ENCODE results near the gene PRKAR1B. TPM values are rescaled to one million over a fixed set of nuclear protein-coding genes. Genes with fewer than 3 reads are reported as not detected.

Gene PRKAR1B
- total and polyA plus RNA-seq, 2 donors (not counting 1 experiment from before 2014, with no cell fraction given): 4.5 to 8.6 TPM

DNA sequence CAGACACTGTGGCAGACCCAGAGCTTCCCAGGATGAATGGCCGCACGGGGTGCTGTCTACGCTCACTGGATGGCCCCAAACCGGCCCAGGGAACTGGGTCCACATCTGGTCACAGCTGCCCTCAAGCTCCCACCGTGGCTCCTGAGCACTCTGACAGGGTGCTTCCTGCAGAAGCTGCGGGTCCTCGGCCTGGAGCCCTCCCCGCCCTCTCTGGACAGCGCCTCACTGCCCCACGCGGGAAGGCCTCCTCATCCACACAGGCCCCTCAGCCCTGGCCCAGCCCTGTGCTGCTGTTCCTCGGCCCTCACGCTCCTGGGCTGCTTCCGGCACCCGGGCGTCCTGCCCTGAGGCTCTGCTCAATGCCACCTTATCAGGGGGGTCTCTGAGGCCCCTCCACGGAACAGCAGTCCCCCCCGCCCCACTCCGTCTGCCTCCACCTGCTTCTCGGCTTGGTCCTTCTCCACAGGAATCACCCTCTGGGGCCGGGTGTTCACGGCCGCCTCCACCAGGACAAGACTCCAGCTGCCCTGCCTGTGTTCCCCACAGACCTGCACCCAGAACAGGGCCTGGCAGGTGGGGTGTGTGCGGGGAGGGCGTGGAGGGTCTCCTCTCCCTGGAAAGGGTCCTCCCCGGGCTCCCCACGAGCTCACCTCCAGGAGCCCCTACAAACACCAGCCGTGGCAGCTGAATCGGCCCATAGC, 132.0 kb downstream of the PRKAR1B start:
- TF ChIP-seq, protein P1, sequence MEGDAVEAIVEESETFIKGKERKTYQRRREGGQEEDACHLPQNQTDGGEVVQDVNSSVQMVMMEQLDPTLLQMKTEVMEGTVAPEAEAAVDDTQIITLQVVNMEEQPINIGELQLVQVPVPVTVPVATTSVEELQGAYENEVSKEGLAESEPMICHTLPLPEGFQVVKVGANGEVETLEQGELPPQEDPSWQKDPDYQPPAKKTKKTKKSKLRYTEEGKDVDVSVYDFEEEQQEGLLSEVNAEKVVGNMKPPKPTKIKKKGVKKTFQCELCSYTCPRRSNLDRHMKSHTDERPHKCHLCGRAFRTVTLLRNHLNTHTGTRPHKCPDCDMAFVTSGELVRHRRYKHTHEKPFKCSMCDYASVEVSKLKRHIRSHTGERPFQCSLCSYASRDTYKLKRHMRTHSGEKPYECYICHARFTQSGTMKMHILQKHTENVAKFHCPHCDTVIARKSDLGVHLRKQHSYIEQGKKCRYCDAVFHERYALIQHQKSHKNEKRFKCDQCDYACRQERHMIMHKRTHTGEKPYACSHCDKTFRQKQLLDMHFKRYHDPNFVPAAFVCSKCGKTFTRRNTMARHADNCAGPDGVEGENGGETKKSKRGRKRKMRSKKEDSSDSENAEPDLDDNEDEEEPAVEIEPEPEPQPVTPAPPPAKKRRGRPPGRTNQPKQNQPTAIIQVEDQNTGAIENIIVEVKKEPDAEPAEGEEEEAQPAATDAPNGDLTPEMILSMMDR (IDR thresholded peaks at IDR 0.05): no peak
- TF ChIP-seq EZH2 (IDR thresholded peaks at IDR 0.05; ENCODE audit: borderline replicate concordance, insufficient read depth, low read depth, low read length, poor library complexity, severe bottlenecking): no peak
- H3K4me3 ChIP-seq (ENCODE audit: control extremely low read depth in 1 of 5, extremely low read depth in 1 of 5, insufficient read depth in 1 of 5, low read depth in 2 of 5, low read length in 4 of 5): no peak overlapping the region
- H2AFZ ChIP-seq (ENCODE audit: insufficient read depth, low read depth, low read length, poor library complexity, severe bottlenecking): no peak overlapping the region
- DNase-seq: no peak
- ChIA-PET POLR2A (no interaction called here), CTCF (no interaction called here)
- Mint-ChIP-seq H3K4me3 (no peak overlapping the region), H3K4me1 (peaks cover 19% of the 10 kb centered on the region), H3K9me3 (ENCODE audit: insufficient read depth) (no peaks in the 10 kb centered on the region), H3K27ac (no peak overlapping the region), H3K27me3 (no peaks in the 10 kb centered on the region)
- H3K27ac ChIP-seq (ENCODE audit: low read length in 2 of 2): no peak overlapping the region
- H3K27me3 ChIP-seq (replicated peaks in 1 of 4; ENCODE audit: control extremely low read depth in 1 of 4, control insufficient read depth in 3 of 4, insufficient read depth in 4 of 4, low read length in 3 of 4): no peaks in the 10 kb centered on the region
- intact Hi-C loops (cut with micrococcal nuclease): no loop called here
- H3K4me1 ChIP-seq (ENCODE audit: control insufficient read depth in 2 of 2, insufficient read depth in 2 of 2, low read length in 2 of 2): peaks cover 12 to 17% of the 10 kb centered on the region in 2 donors
- WGBS (ENCODE audit: insufficient coverage): 96% methylated on average over 29 of the region's 29 CpGs
- H3K9me3 ChIP-seq (ENCODE audit: control extremely low read depth in 1 of 3, control insufficient read depth in 2 of 3, insufficient read depth in 1 of 3, low read length in 2 of 3): peaks cover 0 to 17% (median 3%) of the 10 kb centered on the region in 3 donors
- no peak for ATAC-seq (ENCODE audit: low read depth)
- no peaks in the 10 kb centered on the region for H3K36me3 ChIP-seq (replicated peaks in 1 of 2; ENCODE audit: control extremely low read depth in 1 of 2, control insufficient read depth in 1 of 2, extremely low read depth in 1 of 2, insufficient read depth in 2 of 2, low read length in 1 of 2)
- H4K20me1 ChIP-seq (ENCODE audit: control insufficient read depth, insufficient read depth, low read length, poor library complexity, severe bottlenecking): no peaks in the 10 kb centered on the region
- H3K4me2 ChIP-seq (replicated peaks; ENCODE audit: low read depth, low read length, poor library complexity, severe bottlenecking): no peak overlapping the region
- no peaks in the 10 kb centered on the region for H3K79me2 ChIP-seq (ENCODE audit: control insufficient read depth, insufficient read depth, low read length)
- H3K9ac ChIP-seq (ENCODE audit: low read length): no peak overlapping the region

DNA sequence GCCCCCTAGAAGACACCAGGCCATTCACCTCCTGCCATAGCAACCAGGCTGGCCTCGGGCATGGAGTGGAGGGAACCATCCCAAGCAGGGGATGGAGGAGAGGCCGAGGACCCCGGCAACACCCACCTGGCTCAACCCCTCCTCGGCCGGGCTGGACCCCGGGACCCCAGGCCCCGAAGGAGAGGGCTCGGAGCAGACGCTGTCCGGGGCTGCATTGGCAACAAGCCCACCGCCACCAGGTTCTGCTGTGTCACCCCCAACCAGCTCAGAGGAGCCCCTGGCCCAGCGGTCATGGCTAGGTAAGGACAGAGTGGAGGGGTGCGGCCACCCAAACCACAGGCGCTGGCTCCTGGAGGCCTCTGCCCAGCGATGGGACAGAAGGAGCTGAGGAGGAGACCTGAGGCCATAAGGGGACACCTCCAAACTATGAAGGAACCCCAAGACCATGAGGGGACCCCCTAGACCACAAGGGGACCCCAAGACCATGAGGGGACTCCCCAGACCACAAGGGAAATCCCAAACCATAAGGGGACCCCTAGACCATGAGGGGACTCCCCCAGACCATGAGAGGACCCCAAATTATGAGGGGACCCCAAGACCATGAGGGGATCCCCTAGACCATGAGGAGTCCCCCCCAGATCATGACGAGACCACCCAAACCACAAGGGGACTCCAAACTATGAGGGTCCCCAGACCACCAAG, 132.7 kb downstream of the PRKAR1B start:
- intact Hi-C loops (cut with micrococcal nuclease): no loop called here
- POLR2A ChIA-PET: no interaction called here
- Histone ChIP-seq H3K9ac (ENCODE audit: low read length) (no peak overlapping the region), H2AFZ (ENCODE audit: insufficient read depth, low read depth, low read length, poor library complexity, severe bottlenecking) (no peak overlapping the region), H3K36me3 (replicated peaks in 1 of 2; ENCODE audit: control extremely low read depth in 1 of 2, control insufficient read depth in 1 of 2, extremely low read depth in 1 of 2, insufficient read depth in 2 of 2, low read length in 1 of 2) (no peaks in the 10 kb centered on the region), H4K20me1 (ENCODE audit: control insufficient read depth, insufficient read depth, low read length, poor library complexity, severe bottlenecking) (no peaks in the 10 kb centered on the region), H3K4me1 (ENCODE audit: control insufficient read depth in 2 of 2, insufficient read depth in 2 of 2, low read length in 2 of 2) (peaks cover 12 to 17% of the 10 kb centered on the region in 2 donors), H3K4me2 (replicated peaks; ENCODE audit: low read depth, low read length, poor library complexity, severe bottlenecking) (peak overlapping the region; percentile 60), H3K4me3 (ENCODE audit: control extremely low read depth in 1 of 5, extremely low read depth in 1 of 5, insufficient read depth in 1 of 5, low read depth in 2 of 5, low read length in 4 of 5) (no peak overlapping the region), H3K27ac (ENCODE audit: low read length in 2 of 2) (no peak overlapping the region), H3K9me3 (ENCODE audit: control extremely low read depth in 1 of 3, control insufficient read depth in 2 of 3, insufficient read depth in 1 of 3, low read length in 2 of 3) (peaks cover 0 to 21% (median 3%) of the 10 kb centered on the region in 3 donors), H3K27me3 (replicated peaks in 1 of 4; ENCODE audit: control extremely low read depth in 1 of 4, control insufficient read depth in 3 of 4, insufficient read depth in 4 of 4, low read length in 3 of 4) (no peaks in the 10 kb centered on the region), H3K79me2 (ENCODE audit: control insufficient read depth, insufficient read depth, low read length) (no peaks in the 10 kb centered on the region)
- ATAC-seq (ENCODE audit: low read depth) (no peak), DNase-seq (no peak)
- WGBS (ENCODE audit: insufficient coverage): 95% methylated on average over 13 of the region's 16 CpGs
- H3K9me3 Mint-ChIP-seq (ENCODE audit: insufficient read depth): no peaks in the 10 kb centered on the region
- peaks cover 19% of the 10 kb centered on the region for H3K4me1 Mint-ChIP-seq
- CTCF ChIA-PET: no interaction called here
- TF ChIP-seq EZH2 (IDR thresholded peaks at IDR 0.05; ENCODE audit: borderline replicate concordance, insufficient read depth, low read depth, low read length, poor library complexity, severe bottlenecking): no peak
- TF ChIP-seq, protein P1 (IDR thresholded peaks at IDR 0.05): no peak
- H3K27me3 Mint-ChIP-seq: no peaks in the 10 kb centered on the region
- no peak overlapping the region for H3K27ac Mint-ChIP-seq
- H3K4me3 Mint-ChIP-seq: no peak overlapping the region

All from B cell (primary cell).